ENCODE measurements around the gene CXCL6. TPM values are rescaled to one million over a fixed set of nuclear protein-coding genes. Genes with fewer than 3 reads are reported as not detected.

Gene CXCL6
- total and polyA plus RNA-seq, 4 donors = 0.79 to 2.9 (median 1.4) TPM

GRCh38 chr4:73864365-73864764 is 27.9 kb downstream of the CXCL6 start:
- H3K9me3 ChIP-seq (ENCODE audit: control insufficient read depth, insufficient read depth, low read length) = no peaks in the 10 kb centered on the region
- peak in 1 of 6 donors; percentile 72 for DNase-seq (ENCODE audit: low read depth in 4 of 6, low spot score in 6 of 6)
- H3K27me3 ChIP-seq (ENCODE audit: control insufficient read depth, insufficient read depth, low read length) = no peaks in the 10 kb centered on the region
- H3K36me3 ChIP-seq (ENCODE audit: control insufficient read depth, insufficient read depth, low read length) = no peaks in the 10 kb centered on the region
- 75% methylated on average over 1 of the region's 2 CpGs for WGBS (ENCODE audit: insufficient coverage)
- no peak overlapping the region for H3K27ac ChIP-seq (ENCODE audit: low read depth, low read length)
- H3K4me3 ChIP-seq (ENCODE audit: low read depth, low read length) = no peak overlapping the region
- peaks cover 6% of the 10 kb centered on the region for H3K4me1 ChIP-seq (ENCODE audit: control insufficient read depth, insufficient read depth, low read length)

DNA sequence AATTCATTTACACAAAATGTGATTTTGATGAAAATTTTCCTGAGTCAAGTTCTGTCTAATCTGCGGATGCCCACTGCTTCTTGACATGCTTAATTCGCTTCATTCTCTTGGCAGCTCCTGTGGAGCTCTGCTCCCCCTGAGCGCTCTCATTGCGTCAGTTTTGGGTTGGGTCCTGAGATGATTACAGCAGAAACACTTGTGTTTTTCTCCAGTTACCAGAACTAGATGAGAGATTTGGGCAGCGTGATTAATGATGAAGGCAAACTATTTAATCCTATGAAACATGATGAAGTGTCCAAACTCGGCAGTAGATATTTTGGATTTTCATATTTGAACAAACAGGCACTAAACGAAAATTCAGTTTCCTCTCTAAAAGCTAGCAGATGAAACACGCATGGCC is 28.5 kb downstream of the CXCL6 start:
- Histone ChIP-seq H3K9me3 (ENCODE audit: control insufficient read depth, insufficient read depth, low read length) (no peaks in the 10 kb centered on the region), H3K36me3 (ENCODE audit: control insufficient read depth, insufficient read depth, low read length) (no peaks in the 10 kb centered on the region), H3K4me1 (ENCODE audit: control insufficient read depth, insufficient read depth, low read length) (peaks cover 11% of the 10 kb centered on the region), H3K4me3 (ENCODE audit: low read depth, low read length) (no peak overlapping the region), H3K27me3 (ENCODE audit: control insufficient read depth, insufficient read depth, low read length) (no peaks in the 10 kb centered on the region), H3K27ac (ENCODE audit: low read depth, low read length) (no peak overlapping the region)
- WGBS (ENCODE audit: insufficient coverage) = 77% methylated on average over 5 of the region's 8 CpGs
- DNase-seq (ENCODE audit: low read depth in 4 of 6, low spot score in 6 of 6) = no peak

DNA sequence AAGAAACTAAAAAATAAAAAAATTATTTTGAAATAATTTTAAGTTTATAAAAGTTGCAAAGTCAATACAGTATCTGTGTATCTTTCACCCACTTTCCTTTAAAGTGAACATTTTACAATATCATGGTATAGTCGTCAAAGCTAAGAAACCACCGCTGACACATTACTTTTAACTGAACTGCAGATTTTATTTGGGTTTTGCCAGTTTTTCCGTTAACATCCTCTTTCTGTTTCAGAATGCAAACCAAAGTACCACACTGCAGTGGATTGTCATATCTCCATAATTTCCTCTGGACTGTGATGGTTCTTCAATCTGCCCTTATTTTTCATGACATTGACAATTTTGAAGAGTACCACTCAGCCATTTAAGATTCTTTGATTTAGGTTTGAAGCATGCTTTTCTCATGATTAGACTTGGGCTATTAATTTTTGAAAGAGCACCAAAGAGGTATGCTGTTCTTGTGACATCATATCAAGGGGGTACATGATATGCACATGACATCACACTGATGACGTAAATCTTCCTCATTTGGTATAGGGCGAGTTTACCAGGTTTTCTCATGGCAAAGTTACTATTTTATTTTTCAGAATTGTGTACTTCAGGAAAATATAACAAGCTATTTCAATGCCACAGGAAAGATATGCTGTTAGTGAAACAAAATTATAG is 29.1 kb downstream of the CXCL6 start:
- 94% methylated on average over 3 of the region's 5 CpGs for WGBS (ENCODE audit: insufficient coverage)
- no peak overlapping the region for H3K4me3 ChIP-seq (ENCODE audit: low read depth, low read length)
- H3K27ac ChIP-seq (ENCODE audit: low read depth, low read length) = no peak overlapping the region
- no peaks in the 10 kb centered on the region for H3K27me3 ChIP-seq (ENCODE audit: control insufficient read depth, insufficient read depth, low read length)
- DNase-seq (ENCODE audit: low read depth in 4 of 6, low spot score in 6 of 6) = no peak
- H3K9me3 ChIP-seq (ENCODE audit: control insufficient read depth, insufficient read depth, low read length) = no peaks in the 10 kb centered on the region
- H3K36me3 ChIP-seq (ENCODE audit: control insufficient read depth, insufficient read depth, low read length) = no peaks in the 10 kb centered on the region
- peaks cover 11% of the 10 kb centered on the region for H3K4me1 ChIP-seq (ENCODE audit: control insufficient read depth, insufficient read depth, low read length)

GRCh38 chr4:73866246-73866645 is 29.8 kb downstream of the CXCL6 start:
- Histone ChIP-seq H3K27ac (ENCODE audit: low read depth, low read length) (no peak overlapping the region), H3K36me3 (ENCODE audit: control insufficient read depth, insufficient read depth, low read length) (no peaks in the 10 kb centered on the region), H3K27me3 (ENCODE audit: control insufficient read depth, insufficient read depth, low read length) (no peaks in the 10 kb centered on the region), H3K4me3 (ENCODE audit: low read depth, low read length) (no peak overlapping the region), H3K9me3 (ENCODE audit: control insufficient read depth, insufficient read depth, low read length) (no peaks in the 10 kb centered on the region), H3K4me1 (ENCODE audit: control insufficient read depth, insufficient read depth, low read length) (peaks cover 11% of the 10 kb centered on the region)
- DNase-seq (ENCODE audit: low read depth in 4 of 6, low spot score in 6 of 6) = no peak
- no CpG with 5 or more reads among the region's 2 CpGs for WGBS (ENCODE audit: insufficient coverage)

DNA sequence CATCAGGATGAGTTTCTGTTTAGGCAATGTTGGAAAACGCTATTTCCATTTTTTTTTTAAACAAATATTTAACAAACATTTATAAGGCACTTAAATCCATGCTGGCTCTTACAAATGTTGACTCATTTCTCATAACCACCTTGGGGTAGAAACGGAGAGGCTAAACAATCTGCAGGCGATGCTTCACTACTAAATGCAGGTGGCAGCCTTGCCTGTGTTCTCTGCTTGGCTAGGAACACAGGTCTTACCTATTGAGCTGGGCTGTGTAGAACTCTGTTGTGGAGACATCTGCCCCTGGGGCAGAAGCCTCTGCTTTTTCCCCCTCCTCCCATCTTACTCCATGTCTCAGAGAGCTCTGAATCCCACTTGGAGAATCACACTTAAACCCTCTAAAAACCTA is 31.3 kb downstream of the CXCL6 start:
- H3K27me3 ChIP-seq (ENCODE audit: control insufficient read depth, insufficient read depth, low read length) = no peaks in the 10 kb centered on the region
- no peak for DNase-seq (ENCODE audit: low read depth in 4 of 6, low spot score in 6 of 6)
- H3K36me3 ChIP-seq (ENCODE audit: control insufficient read depth, insufficient read depth, low read length) = no peaks in the 10 kb centered on the region
- H3K4me1 ChIP-seq (ENCODE audit: control insufficient read depth, insufficient read depth, low read length) = peaks cover 11% of the 10 kb centered on the region
- no peak overlapping the region for H3K27ac ChIP-seq (ENCODE audit: low read depth, low read length)
- no peaks in the 10 kb centered on the region for H3K9me3 ChIP-seq (ENCODE audit: control insufficient read depth, insufficient read depth, low read length)
- 83% methylated on average over 2 of the region's 3 CpGs for WGBS (ENCODE audit: insufficient coverage)
- H3K4me3 ChIP-seq (ENCODE audit: low read depth, low read length) = no peak overlapping the region

DNA sequence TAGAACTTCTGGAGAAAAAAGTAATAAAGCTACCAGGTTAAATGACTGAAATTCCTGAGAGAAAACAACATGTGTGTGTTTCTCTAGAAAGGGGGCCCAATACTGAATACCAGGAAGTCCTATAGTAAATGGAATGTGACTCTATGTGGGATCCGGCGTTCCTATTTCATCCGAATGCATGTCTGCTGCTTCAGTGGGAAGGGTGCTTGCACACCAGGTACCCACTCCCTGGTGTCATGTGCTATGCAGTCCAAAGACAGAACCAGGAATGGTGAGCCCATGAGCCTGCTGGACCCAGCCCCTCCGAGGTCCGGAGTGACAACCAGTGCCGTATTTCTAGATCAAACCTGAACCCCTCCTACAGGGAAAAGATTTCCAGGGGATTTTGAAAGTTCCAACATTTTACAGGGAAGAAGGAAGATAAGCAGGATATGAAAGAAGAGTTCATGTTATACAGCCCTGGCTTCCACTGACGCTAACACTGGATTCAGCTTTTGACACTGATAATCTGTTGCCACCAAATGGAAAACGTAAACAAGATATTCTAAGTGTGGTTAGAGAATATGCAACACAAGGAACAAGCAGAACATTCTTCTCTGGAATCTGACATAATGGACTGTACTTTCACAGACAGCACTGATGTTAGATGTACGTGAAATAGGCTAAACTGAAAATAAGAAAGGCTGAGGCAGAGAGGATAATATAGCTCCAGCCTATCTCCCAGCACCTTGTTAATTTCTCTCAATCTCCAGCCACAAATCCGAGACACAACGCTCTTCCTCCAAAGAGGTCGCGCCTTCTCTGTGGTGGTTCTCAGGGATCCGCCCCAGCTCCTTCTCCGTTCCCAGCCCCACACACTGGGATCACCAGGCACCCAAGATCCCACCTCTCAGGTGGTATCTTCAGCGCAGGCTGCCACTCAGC is 32.0 kb downstream of the CXCL6 start:
- H3K27ac ChIP-seq (ENCODE audit: low read depth, low read length) = no peak overlapping the region
- no peaks in the 10 kb centered on the region for H3K36me3 ChIP-seq (ENCODE audit: control insufficient read depth, insufficient read depth, low read length)
- WGBS (ENCODE audit: insufficient coverage) = 24% methylated on average over 10 of the region's 16 CpGs
- no peaks in the 10 kb centered on the region for H3K27me3 ChIP-seq (ENCODE audit: control insufficient read depth, insufficient read depth, low read length)
- DNase-seq (ENCODE audit: low read depth in 4 of 6, low spot score in 6 of 6) = peak in 1 of 6 donors; percentile 49
- peaks cover 11% of the 10 kb centered on the region for H3K4me1 ChIP-seq (ENCODE audit: control insufficient read depth, insufficient read depth, low read length)
- peak overlapping the region; percentile 63 for H3K4me3 ChIP-seq (ENCODE audit: low read depth, low read length)
- H3K9me3 ChIP-seq (ENCODE audit: control insufficient read depth, insufficient read depth, low read length) = no peaks in the 10 kb centered on the region

- H3K27ac ChIP-seq (ENCODE audit: low read depth, low read length) = no peak within 1 kb of the TSS
- peak in 2 of 6 donors; percentile 49 to 65 for DNase-seq (ENCODE audit: low read depth in 4 of 6, low spot score in 6 of 6)
These were observed 32.9 kb downstream of the CXCL6 start, which contains the start of gene CXCL1 for GRCh38 chr4:73869130-73870055. Gene CXCL1, plus strand, starts transcription at chr4:73869393. Its CDS starts 78 bp downstream, at chr4:73869471.

DNA sequence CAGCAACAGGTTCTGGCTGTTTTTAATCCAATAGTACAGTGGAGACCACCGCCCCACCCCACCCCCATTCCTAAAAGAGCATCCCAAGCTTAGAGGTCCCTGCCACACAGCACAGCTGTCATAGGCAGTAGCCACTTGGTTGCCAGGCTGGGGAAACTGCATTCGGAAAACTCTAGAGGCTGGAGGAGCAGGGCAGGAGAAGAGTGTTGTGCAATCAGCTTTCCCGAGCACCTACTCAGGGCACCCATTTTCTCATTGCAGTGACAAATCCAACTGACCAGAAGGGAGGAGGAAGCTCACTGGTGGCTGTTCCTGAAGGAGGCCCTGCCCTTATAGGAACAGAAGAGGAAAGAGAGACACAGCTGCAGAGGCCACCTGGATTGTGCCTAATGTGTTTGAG is 33.8 kb downstream of the CXCL6 start:
- Histone ChIP-seq H3K4me3 (ENCODE audit: low read depth, low read length) (no peak overlapping the region), H3K27me3 (ENCODE audit: control insufficient read depth, insufficient read depth, low read length) (no peaks in the 10 kb centered on the region), H3K9me3 (ENCODE audit: control insufficient read depth, insufficient read depth, low read length) (no peaks in the 10 kb centered on the region), H3K4me1 (ENCODE audit: control insufficient read depth, insufficient read depth, low read length) (peaks cover 11% of the 10 kb centered on the region), H3K36me3 (ENCODE audit: control insufficient read depth, insufficient read depth, low read length) (no peaks in the 10 kb centered on the region), H3K27ac (ENCODE audit: low read depth, low read length) (no peak overlapping the region)
- no peak for DNase-seq (ENCODE audit: low read depth in 4 of 6, low spot score in 6 of 6)
- WGBS (ENCODE audit: insufficient coverage) = 70% methylated on average over 2 of the region's 3 CpGs

More at GRCh38 chr4:73869130-73870055, 32.9 kb downstream of the CXCL6 start, which contains the start of gene CXCL1:
- Histone ChIP-seq H3K36me3 (ENCODE audit: control insufficient read depth, insufficient read depth, low read length) (no peaks in the 10 kb centered on the region), H3K4me1 (ENCODE audit: control insufficient read depth, insufficient read depth, low read length) (peaks cover 11% of the 10 kb centered on the region), H3K9me3 (ENCODE audit: control insufficient read depth, insufficient read depth, low read length) (no peaks in the 10 kb centered on the region), H3K27me3 (ENCODE audit: control insufficient read depth, insufficient read depth, low read length) (no peaks in the 10 kb centered on the region), H3K4me3 (ENCODE audit: low read depth, low read length) (peak within 1 kb of the TSS; percentile 63)
- under 1% methylated on average over 56 of the region's 61 CpGs for WGBS (ENCODE audit: insufficient coverage)

DNA sequence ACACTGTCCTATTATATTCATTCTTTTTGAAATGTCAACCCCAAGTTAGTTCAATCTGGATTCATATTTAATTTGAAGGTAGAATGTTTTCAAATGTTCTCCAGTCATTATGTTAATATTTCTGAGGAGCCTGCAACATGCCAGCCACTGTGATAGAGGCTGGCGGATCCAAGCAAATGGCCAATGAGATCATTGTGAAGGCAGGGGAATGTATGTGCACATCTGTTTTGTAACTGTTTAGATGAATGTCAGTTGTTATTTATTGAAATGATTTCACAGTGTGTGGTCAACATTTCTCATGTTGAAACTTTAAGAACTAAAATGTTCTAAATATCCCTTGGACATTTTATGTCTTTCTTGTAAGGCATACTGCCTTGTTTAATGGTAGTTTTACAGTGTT is 34.3 kb downstream of the CXCL6 start:
- DNase-seq (ENCODE audit: low read depth in 4 of 6, low spot score in 6 of 6) = peak in 1 of 6 donors; percentile 26
- 75% methylated on average over 1 of the region's 1 CpG for WGBS (ENCODE audit: insufficient coverage)
- H3K4me3 ChIP-seq (ENCODE audit: low read depth, low read length) = no peak overlapping the region
- no peaks in the 10 kb centered on the region for H3K36me3 ChIP-seq (ENCODE audit: control insufficient read depth, insufficient read depth, low read length)
- H3K4me1 ChIP-seq (ENCODE audit: control insufficient read depth, insufficient read depth, low read length) = peaks cover 11% of the 10 kb centered on the region
- H3K27me3 ChIP-seq (ENCODE audit: control insufficient read depth, insufficient read depth, low read length) = no peaks in the 10 kb centered on the region
- H3K27ac ChIP-seq (ENCODE audit: low read depth, low read length) = no peak overlapping the region
- H3K9me3 ChIP-seq (ENCODE audit: control insufficient read depth, insufficient read depth, low read length) = no peaks in the 10 kb centered on the region

All from spinal cord (tissue), 10 donors.